ENCODE measurements around the gene HDGFL3. TPM values are rescaled to one million over a fixed set of nuclear protein-coding genes. Genes with fewer than 3 reads are reported as not detected.

HDGFL3 gene
- total RNA-seq, 1 donor from 2014 or later, result 231 TPM

DNA sequence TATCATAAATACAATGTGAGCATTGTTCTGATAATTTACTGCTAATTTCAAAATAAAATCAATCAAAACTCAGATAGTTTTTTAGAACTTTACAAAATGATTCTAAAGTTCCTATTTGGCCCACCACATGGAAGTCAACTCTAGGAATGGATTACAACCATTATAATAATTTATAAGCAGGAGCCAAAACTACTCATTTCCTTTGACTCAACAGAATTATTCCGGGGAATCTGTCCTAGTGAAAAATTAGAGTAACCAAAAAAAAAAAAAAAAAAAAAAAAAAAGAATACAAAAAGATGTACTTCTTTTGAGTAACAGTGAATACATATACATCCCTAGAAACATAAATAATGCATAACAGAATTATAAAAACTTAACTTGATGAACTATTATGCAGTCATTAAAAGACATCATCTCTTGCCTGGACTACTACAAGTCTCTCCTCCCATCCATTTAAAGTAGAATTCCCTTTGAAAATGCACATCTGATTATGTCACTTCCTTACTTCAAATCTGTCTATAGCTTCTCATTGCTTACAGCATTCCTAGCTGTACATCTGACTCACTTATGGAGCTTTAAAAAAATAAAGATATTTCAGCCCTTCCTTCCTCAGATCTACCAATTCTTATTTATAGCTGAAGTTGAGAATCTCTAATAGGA is 43.4 kb downstream of the HDGFL3 start:
- no peak overlapping the region for H3K9ac ChIP-seq
- peaks cover 79% of the 10 kb centered on the region for H3K79me2 ChIP-seq (ENCODE audit: low read depth)
- H3K27ac ChIP-seq, result no peak overlapping the region
- H2AFZ ChIP-seq (replicated peaks), result no peak overlapping the region
- no peaks in the 10 kb centered on the region for H3K4me1 ChIP-seq
- Mint-ChIP-seq H3K27me3 (ENCODE audit: insufficient read depth, low read depth) (no peaks in the 10 kb centered on the region), H3K9me3 (peaks cover 36% of the 10 kb centered on the region), H3K4me3 (no peak overlapping the region), H3K4me1 (no peaks in the 10 kb centered on the region), H3K36me3 (peaks cover 46% of the 10 kb centered on the region), H3K27ac (no peak overlapping the region)
- peaks cover 6% of the 10 kb centered on the region for H3K36me3 ChIP-seq
- H3K9me3 ChIP-seq (ENCODE audit: low read depth), result peaks cover 8% of the 10 kb centered on the region
- no peak overlapping the region for H3K4me3 ChIP-seq
- no peak overlapping the region for H3K4me2 ChIP-seq
- no peaks in the 10 kb centered on the region for H3K27me3 ChIP-seq
- DNase-seq (ENCODE audit: low spot score), result no peak
- no peak for TF ChIP-seq EZH2phosphoT487 (IDR thresholded peaks at IDR 0.05)
- no peak for TF ChIP-seq EZH2 (IDR thresholded peaks at IDR 0.05)
- TF ChIP-seq, protein P1, sequence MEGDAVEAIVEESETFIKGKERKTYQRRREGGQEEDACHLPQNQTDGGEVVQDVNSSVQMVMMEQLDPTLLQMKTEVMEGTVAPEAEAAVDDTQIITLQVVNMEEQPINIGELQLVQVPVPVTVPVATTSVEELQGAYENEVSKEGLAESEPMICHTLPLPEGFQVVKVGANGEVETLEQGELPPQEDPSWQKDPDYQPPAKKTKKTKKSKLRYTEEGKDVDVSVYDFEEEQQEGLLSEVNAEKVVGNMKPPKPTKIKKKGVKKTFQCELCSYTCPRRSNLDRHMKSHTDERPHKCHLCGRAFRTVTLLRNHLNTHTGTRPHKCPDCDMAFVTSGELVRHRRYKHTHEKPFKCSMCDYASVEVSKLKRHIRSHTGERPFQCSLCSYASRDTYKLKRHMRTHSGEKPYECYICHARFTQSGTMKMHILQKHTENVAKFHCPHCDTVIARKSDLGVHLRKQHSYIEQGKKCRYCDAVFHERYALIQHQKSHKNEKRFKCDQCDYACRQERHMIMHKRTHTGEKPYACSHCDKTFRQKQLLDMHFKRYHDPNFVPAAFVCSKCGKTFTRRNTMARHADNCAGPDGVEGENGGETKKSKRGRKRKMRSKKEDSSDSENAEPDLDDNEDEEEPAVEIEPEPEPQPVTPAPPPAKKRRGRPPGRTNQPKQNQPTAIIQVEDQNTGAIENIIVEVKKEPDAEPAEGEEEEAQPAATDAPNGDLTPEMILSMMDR (IDR thresholded peaks at IDR 0.05), result no peak
- no peaks in the 10 kb centered on the region for H3F3A ChIP-seq (ENCODE audit: low read depth)
- H4K20me1 ChIP-seq (ENCODE audit: low read depth), result peaks cover 30% of the 10 kb centered on the region

DNA sequence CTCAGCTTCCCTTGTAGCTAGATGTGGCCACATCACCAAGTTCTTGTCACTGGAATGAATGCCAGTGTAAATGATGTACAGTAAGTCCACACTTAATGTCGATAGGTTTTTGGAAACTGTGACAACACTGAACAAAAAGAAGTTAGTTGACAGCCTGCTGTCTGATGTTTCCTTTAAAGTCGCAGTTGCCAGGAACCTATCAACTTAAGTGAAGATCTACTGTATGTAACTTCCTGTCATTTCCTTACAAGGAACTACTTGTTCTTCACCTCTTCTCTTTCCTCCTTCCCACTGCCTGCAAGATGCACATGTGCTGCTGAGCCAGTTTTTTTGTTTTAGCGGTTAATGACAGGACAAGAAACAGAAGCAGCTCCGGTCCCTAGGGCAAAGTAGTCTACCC is 44.6 kb downstream of the HDGFL3 start:
- Mint-ChIP-seq H3K4me3 (no peak overlapping the region), H3K9me3 (peaks cover 25% of the 10 kb centered on the region), H3K27ac (no peak overlapping the region), H3K36me3 (peaks cover 40% of the 10 kb centered on the region), H3K4me1 (no peaks in the 10 kb centered on the region), H3K27me3 (ENCODE audit: insufficient read depth, low read depth) (no peaks in the 10 kb centered on the region)
- peaks cover 67% of the 10 kb centered on the region for H3K79me2 ChIP-seq (ENCODE audit: low read depth)
- no peaks in the 10 kb centered on the region for H3F3A ChIP-seq (ENCODE audit: low read depth)
- peaks cover 30% of the 10 kb centered on the region for H4K20me1 ChIP-seq (ENCODE audit: low read depth)
- H3K36me3 ChIP-seq, result peaks cover 10% of the 10 kb centered on the region
- DNase-seq (ENCODE audit: low spot score), result no peak
- H3K9me3 ChIP-seq (ENCODE audit: low read depth), result peaks cover 8% of the 10 kb centered on the region
- no peaks in the 10 kb centered on the region for H3K27me3 ChIP-seq
- TF ChIP-seq EZH2 (IDR thresholded peaks at IDR 0.05), result no peak
- H2AFZ ChIP-seq (replicated peaks), result no peak overlapping the region
- H3K9ac ChIP-seq, result no peak overlapping the region
- H3K4me1 ChIP-seq, result no peaks in the 10 kb centered on the region
- no peak overlapping the region for H3K4me2 ChIP-seq
- H3K4me3 ChIP-seq, result no peak overlapping the region
- H3K27ac ChIP-seq, result no peak overlapping the region

DNA sequence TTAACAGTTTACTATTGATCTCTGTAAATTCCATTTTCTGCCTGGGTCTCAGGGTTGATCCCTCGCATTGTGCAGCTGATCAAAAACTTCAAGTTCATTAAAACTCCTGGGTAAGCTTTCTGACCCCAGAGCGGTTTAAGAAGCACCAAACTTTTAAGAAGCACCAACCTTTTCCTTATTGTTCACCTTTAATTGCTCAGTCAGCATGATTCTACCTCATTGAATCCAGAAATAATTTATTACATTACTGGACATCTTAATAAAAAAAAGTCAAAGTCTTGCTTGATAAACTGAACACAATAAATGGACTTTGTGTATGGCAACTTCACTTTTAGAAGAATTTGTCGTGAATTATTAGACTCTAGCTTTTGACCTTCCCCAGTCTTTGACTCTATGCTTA is 46.9 kb downstream of the HDGFL3 start:
- H3K27me3 Mint-ChIP-seq (ENCODE audit: insufficient read depth, low read depth), result no peaks in the 10 kb centered on the region
- H3K9me3 Mint-ChIP-seq, result peaks cover 4% of the 10 kb centered on the region
- Histone ChIP-seq H3K9me3 (ENCODE audit: low read depth) (no peaks in the 10 kb centered on the region), H3K4me2 (no peak overlapping the region), H3K9ac (no peak overlapping the region), H3K4me3 (no peak overlapping the region), H3K36me3 (peaks cover 22% of the 10 kb centered on the region), H4K20me1 (ENCODE audit: low read depth) (peaks cover 33% of the 10 kb centered on the region), H3K27me3 (no peaks in the 10 kb centered on the region), H3K27ac (no peak overlapping the region), H2AFZ (replicated peaks) (no peak overlapping the region), H3K4me1 (no peaks in the 10 kb centered on the region), H3F3A (ENCODE audit: low read depth) (no peaks in the 10 kb centered on the region), H3K79me2 (ENCODE audit: low read depth) (peaks cover 44% of the 10 kb centered on the region)
- peaks cover 35% of the 10 kb centered on the region for H3K36me3 Mint-ChIP-seq
- DNase-seq (ENCODE audit: low spot score), result no peak
- H3K27ac Mint-ChIP-seq, result no peak overlapping the region
- no peak overlapping the region for H3K4me3 Mint-ChIP-seq
- no peak for TF ChIP-seq EZH2 (IDR thresholded peaks at IDR 0.05)
- TF ChIP-seq, protein P1 (IDR thresholded peaks at IDR 0.05), result no peak
- no peaks in the 10 kb centered on the region for H3K4me1 Mint-ChIP-seq

DNA sequence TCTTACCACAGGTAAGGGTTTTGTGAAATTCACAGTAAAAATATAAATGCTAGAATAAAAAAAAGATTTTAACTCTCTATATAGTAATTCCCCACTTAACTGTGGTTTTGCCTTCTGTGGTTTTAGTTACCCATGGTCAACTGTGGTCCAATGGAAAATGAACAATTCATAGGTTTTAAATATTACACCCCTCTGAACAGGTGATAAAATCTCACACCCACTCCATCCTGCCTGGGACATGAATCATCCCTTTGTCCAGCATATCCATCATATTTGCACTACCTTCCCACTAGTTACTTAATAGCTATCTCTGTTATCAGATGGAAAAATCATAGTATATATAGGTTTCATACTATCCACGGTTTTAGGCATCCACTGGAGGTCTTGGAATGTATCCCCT is 49.2 kb downstream of the HDGFL3 start:
- TF ChIP-seq EZH2phosphoT487 (IDR thresholded peaks at IDR 0.05) (no peak), EZH2 (IDR thresholded peaks at IDR 0.05) (no peak)
- TF ChIP-seq, protein P1 (IDR thresholded peaks at IDR 0.05), result no peak
- no peaks in the 10 kb centered on the region for H3K9me3 Mint-ChIP-seq

More for the DNA sequence above, 49.2 kb downstream of the HDGFL3 start:
- Mint-ChIP-seq H3K27ac (no peak overlapping the region), H3K4me3 (no peak overlapping the region), H3K36me3 (peaks cover 28% of the 10 kb centered on the region), H3K4me1 (no peaks in the 10 kb centered on the region), H3K27me3 (ENCODE audit: insufficient read depth, low read depth) (no peaks in the 10 kb centered on the region)
- Histone ChIP-seq H3F3A (ENCODE audit: low read depth) (no peaks in the 10 kb centered on the region), H3K79me2 (ENCODE audit: low read depth) (peaks cover 22% of the 10 kb centered on the region), H4K20me1 (ENCODE audit: low read depth) (peaks cover 14% of the 10 kb centered on the region), H3K36me3 (peaks cover 17% of the 10 kb centered on the region), H3K9me3 (ENCODE audit: low read depth) (no peaks in the 10 kb centered on the region), H3K27ac (no peak overlapping the region), H3K4me3 (no peak overlapping the region), H3K9ac (no peak overlapping the region), H3K27me3 (no peaks in the 10 kb centered on the region), H2AFZ (replicated peaks) (no peak overlapping the region), H3K4me2 (no peak overlapping the region), H3K4me1 (no peaks in the 10 kb centered on the region)
- no peak for DNase-seq (ENCODE audit: low spot score)

Measured in neural progenitor cell (in vitro differentiated cells).